CD4-positive, CD25-positive, alpha-beta regulatory T cell (primary cell): ENCODE measurements around the gene HES6. TPM values are rescaled to one million over a fixed set of nuclear protein-coding genes. Genes with fewer than 3 reads are reported as not detected.
A peak's percentile ranks its signal among the peaks of the same experiment; 100 is the strongest.

ENCODE experiments used
- ATAC-seq, 2 donors: fragments of 150-1000 bp; cut with Tn5 transposase; one replicate each; pipeline ENCODE4 v1.10.0; 2021; ENCODE audit warnings: low read depth in 2 of 2, moderate number of reproducible peaks in 2 of 2, moderate library complexity in 1 of 2
- DNase-seq, 3 donors: peaks; one replicate each; pipeline versions ENCODE4 v3.0.0 to v3.0.0-alpha.2; 2012 to 2022; ENCODE audit warnings: mixed read lengths in 1 of 3
- H3K27ac ChIP-seq: one replicate; pipeline ENCODE4 v1.7.0; 2013; ENCODE audit warnings: mild to moderate bottlenecking, low read length; ENCODE audit not compliant: insufficient read depth, poor library complexity, severe bottlenecking
- H3K27me3 ChIP-seq: one replicate; pipeline ENCODE4 v1.7.0; 2013; ENCODE audit warnings: low read length; ENCODE audit not compliant: control insufficient read depth, insufficient read depth
- H3K36me3 ChIP-seq: one replicate; pipeline ENCODE4 v1.7.0; 2013; ENCODE audit warnings: mild to moderate bottlenecking, low read length, moderate library complexity; ENCODE audit not compliant: control insufficient read depth, insufficient read depth
- H3K4me1 ChIP-seq: 2 replicates; pipeline ENCODE4 v1.7.0; 2013; ENCODE audit warnings: mild to moderate bottlenecking, low read length; ENCODE audit not compliant: insufficient read depth, control insufficient read depth, poor library complexity, severe bottlenecking
- H3K4me3 ChIP-seq: one replicate; pipeline ENCODE4 v1.7.0; 2013; ENCODE audit warnings: low read depth, mild to moderate bottlenecking, low read length, moderate library complexity
- H3K9me3 ChIP-seq, 2 experiments: 1 replicate in 1 of 2; 2 replicates in 1 of 2; pipeline ENCODE4 v1.7.0; 2013; ENCODE audit warnings: low read length in 2 of 2, mild to moderate bottlenecking in 1 of 2, moderate library complexity in 1 of 2; ENCODE audit not compliant: control insufficient read depth in 2 of 2
- H3K27ac Mint-ChIP-seq, 3 donors: one replicate each; pipeline ENCODE4 v1.8.0; 2020 to 2022; ENCODE audit warnings: mild to moderate bottlenecking in 3 of 3, mixed read lengths in 3 of 3, moderate library complexity in 2 of 3
- H3K27me3 Mint-ChIP-seq: one replicate; pipeline ENCODE4 v1.8.0; 2022; ENCODE audit warnings: mild to moderate bottlenecking, mixed read lengths
- H3K36me3 Mint-ChIP-seq: one replicate; pipeline ENCODE4 v1.8.0; 2020; ENCODE audit warnings: mixed read lengths
- H3K4me1 Mint-ChIP-seq, 4 donors: one replicate each; pipeline ENCODE4 v1.8.0; 2020 to 2022; ENCODE audit warnings: mixed read lengths in 4 of 4, mild to moderate bottlenecking in 1 of 4
- H3K4me3 Mint-ChIP-seq, 4 donors: one replicate each; pipeline ENCODE4 v1.8.0; 2020 to 2022; ENCODE audit warnings: mild to moderate bottlenecking in 4 of 4, mixed read lengths in 4 of 4, moderate library complexity in 3 of 4
- H3K9me3 Mint-ChIP-seq, 7 donors: one replicate each; pipeline ENCODE4 v1.8.0; 2020 to 2022; ENCODE audit warnings: mixed read lengths in 7 of 7, mild to moderate bottlenecking in 3 of 7, moderate library complexity in 2 of 7
- polyA plus RNA-seq, 4 donors: library from polyadenylated mRNA; unstranded; fragments of 300-500 nt; fragmentation: Illumina TruSeq; gene quantifications; one replicate each; pipeline ENCODE4 v1.2.3, GENCODE V29; 2021
- total RNA-seq: library from RNA; stranded (reverse); gene quantifications from one replicate; pipeline ENCODE4 v1.2.3, GENCODE V29; 2022

Gene HES6
- total and polyA plus RNA-seq, 5 donors from 2014 or later: 1.5 to 3.9 (median 2.3) TPM

DNA sequence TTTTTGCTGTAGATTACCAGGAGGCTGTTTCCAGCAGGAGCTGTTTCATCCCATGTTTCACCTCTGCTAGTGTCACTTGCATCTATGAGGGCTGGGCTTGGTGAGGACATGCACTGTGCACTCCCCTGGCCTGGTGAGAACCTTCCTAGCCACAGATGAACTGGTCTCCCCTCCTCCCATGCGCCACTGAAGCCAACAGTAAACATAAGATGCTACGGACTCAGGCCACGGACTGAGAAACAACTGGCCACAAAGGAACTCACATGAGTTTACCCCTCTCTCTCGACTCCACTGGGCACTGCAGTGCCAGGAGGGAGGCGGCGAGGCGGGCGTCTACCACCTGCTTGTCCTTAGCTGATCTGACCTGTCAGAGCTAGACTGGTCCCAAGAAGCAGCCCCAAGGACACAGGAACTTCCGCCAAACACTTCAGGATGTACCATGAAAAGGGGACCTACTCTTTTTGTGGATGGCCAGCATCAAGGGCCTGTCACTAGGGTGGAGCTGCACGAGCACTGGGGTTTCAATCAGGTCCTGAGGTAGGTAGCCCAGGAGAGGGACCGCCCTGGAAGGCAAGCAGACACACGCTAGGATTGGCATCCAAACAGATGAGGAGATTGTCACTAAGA lies 22.8 kb upstream of the HES6 start:
- no peak overlapping the region for H3K27ac Mint-ChIP-seq
- H3K36me3 ChIP-seq: peaks cover 14% of the 10 kb centered on the region
- DNase-seq (no peak), ATAC-seq (no peak)
- H3K4me3 ChIP-seq: no peak overlapping the region
- no peaks in the 10 kb centered on the region for H3K27me3 Mint-ChIP-seq
- peaks cover 34% of the 10 kb centered on the region for H3K36me3 Mint-ChIP-seq
- no peak overlapping the region for H3K4me3 Mint-ChIP-seq
- no peaks in the 10 kb centered on the region for H3K4me1 ChIP-seq
- H3K27ac ChIP-seq: no peak overlapping the region
- H3K9me3 Mint-ChIP-seq: peaks cover 0 to 1% (median 0%) of the 10 kb centered on the region in 7 donors
- no peaks in the 10 kb centered on the region for H3K27me3 ChIP-seq
- H3K4me1 Mint-ChIP-seq: peaks cover 0 to 7% (median 5%) of the 10 kb centered on the region in 4 donors
- H3K9me3 ChIP-seq: no peaks in the 10 kb centered on the region

DNA sequence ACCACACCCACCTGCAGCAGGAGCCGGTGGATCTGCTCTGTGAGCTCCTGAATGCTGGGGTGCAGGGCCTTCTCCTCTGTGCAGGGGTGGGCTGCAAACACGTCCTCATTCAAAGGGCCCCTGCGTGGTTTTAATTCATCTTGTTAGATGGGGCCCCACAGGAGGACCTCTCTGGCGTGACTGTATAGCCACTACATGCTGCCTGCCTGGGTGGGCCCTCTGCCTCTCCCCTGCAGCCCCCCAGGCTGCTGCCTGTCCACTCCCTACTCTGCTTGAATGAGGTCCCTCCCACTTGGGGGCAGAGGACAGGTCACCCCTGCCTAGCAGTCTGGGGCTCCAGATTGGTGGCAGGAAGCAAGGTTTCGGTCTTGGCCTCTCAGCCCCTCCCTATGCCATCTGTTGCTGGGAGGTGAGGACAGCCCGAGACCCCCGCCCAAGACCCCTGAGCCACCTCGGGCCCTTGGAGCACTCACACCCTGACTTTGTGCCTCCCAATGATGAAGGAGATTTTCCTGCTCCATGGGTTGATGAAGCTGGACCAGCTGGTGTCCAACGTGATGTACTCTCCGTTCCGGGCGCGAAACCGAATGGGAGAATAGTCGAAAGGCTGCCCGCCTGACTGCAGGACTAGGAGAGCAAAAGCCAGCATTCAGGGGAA lies 22.0 kb upstream of the HES6 start:
- ATAC-seq: no peak
- H3K4me3 Mint-ChIP-seq: no peak overlapping the region
- peaks cover 13% of the 10 kb centered on the region for H3K36me3 ChIP-seq

DNA sequence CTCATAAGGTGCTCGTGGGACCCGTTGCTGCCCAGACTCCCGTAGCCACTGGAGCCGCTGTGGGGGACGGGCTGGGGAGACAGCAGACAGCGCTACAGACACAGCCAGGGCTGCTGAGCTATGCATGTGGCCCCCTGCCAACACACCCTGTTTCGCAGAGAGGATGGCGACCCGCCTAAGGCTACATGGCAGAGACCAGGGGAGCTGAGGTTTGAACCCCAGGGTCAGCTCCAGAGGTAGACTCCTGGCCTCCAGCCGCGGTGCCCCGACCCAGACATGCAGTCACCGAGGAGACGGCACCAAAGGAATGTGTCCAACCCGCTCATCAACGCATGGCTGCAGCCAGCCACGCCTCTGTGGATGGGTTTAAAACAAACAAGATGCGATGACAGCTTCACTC lies 21.0 kb upstream of the HES6 start:
- H3K27ac ChIP-seq: no peak overlapping the region
- DNase-seq: no peak
- H3K27me3 ChIP-seq: no peaks in the 10 kb centered on the region
- no peak for ATAC-seq
- H3K4me1 ChIP-seq: no peaks in the 10 kb centered on the region
- peak overlapping the region in 1 of 3 donors; percentile 46 for H3K27ac Mint-ChIP-seq
- no peaks in the 10 kb centered on the region for H3K9me3 ChIP-seq
- H3K27me3 Mint-ChIP-seq: no peaks in the 10 kb centered on the region
- H3K4me1 Mint-ChIP-seq: peaks cover 0 to 5% (median 5%) of the 10 kb centered on the region in 4 donors
- H3K36me3 ChIP-seq: peaks cover 18% of the 10 kb centered on the region
- H3K4me3 Mint-ChIP-seq: no peak overlapping the region
- H3K4me3 ChIP-seq: no peak overlapping the region
- H3K9me3 Mint-ChIP-seq: peaks cover 0 to 1% (median 0%) of the 10 kb centered on the region in 7 donors
- H3K36me3 Mint-ChIP-seq: peaks cover 31% of the 10 kb centered on the region

More for the DNA sequence above, 22.0 kb upstream of the HES6 start:
- H3K27me3 Mint-ChIP-seq: no peaks in the 10 kb centered on the region
- H3K9me3 ChIP-seq: no peaks in the 10 kb centered on the region
- H3K4me3 ChIP-seq: no peak overlapping the region
- no peak overlapping the region for H3K27ac Mint-ChIP-seq
- no peak overlapping the region for H3K27ac ChIP-seq
- H3K4me1 ChIP-seq: no peaks in the 10 kb centered on the region
- H3K36me3 Mint-ChIP-seq: peaks cover 29% of the 10 kb centered on the region
- peaks cover 0 to 5% (median 5%) of the 10 kb centered on the region in 4 donors for H3K4me1 Mint-ChIP-seq
- H3K9me3 Mint-ChIP-seq: peaks cover 0 to 1% (median 0%) of the 10 kb centered on the region in 7 donors
- H3K27me3 ChIP-seq: no peaks in the 10 kb centered on the region
- DNase-seq: no peak

DNA sequence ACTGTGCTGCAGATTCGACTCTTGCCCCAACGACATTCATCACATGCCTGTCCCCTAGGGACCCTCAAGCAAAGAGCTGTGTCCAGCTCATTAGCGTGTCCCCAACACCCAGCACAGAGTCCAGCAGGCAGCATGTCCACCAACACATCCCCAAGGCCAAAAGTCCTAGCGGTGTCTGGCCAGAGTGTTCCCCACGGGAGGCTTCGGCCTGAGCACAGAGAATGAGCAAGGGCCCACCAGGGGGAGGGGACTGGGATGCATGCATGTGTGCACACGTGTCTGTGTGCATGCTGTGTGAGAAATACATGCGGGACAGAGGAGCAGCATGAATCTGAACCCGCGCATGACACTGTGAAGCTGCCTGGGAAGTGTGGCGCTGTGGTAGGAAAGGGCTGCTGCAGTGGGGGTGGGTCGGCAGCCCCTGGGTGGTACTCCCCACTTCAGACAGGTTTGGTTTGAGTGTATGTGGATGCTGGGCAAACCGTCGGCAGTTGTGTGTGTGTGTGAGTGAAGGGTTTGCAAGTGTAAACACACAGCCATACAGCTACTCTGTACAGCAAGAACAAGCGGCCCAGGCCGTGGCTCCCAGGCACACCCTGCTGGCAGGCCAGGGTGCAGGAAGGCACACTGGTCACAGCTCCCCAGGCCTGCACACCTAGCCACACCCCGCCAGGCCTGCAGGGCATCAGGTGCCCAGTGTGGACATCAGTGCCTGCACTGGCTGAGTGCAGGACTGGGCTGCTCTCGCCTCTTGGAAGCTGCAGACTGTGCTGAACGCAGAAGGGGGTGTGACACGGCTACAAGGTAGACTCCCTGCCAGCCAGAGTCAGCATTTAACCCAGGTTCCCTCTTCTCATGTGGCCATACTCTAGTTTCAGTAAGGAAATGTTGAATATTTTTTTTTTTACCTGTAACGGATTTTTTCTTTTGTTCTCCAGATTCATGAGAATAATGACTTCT lies 19.5 kb upstream of the HES6 start:
- H3K36me3 ChIP-seq: peaks cover 25% of the 10 kb centered on the region
- H3K36me3 Mint-ChIP-seq: peaks cover 43% of the 10 kb centered on the region

DNA sequence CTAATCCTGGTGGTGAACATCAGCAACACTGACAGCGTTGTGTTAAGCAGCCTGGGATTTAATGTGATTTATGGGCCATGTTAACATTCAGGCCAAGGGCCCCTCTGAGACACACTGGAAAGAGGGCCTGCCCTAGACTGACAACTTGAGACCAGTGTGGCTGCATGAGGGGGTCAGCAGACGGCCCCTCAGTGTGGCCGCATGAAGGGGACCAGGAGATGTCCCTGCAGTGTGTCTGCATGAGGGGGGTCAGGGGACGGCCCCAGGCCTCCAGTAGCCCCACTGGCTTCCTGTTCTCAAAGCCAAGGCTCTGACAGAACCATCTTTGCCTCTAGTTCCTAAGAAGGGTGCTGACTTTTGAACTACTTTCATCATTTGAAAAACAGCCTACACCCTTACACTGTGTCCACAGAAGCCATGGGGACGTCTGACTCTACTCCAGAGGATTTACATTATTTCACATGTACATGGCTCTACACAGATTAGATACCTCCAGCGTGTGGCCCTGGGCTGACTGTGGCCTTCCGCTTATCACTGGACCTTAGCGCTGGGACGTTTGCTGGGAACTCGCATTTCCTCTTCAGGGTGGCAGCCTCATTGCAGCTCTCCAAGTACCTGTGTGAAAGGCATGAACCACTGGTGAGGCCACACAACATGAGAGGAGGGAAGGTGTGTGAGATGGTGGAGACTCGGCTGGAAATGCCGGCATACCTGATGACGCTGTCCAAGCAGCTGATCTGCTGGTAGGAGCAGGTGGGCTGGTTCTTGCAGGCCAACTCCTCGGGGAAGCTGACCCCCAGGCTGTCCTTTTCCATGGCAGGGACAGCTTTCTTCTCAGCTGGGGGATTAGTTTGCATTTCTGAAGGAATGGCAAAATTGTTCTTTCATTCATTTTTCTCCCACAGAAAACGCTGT lies 18.2 kb upstream of the HES6 start:
- no peak overlapping the region for H3K27ac Mint-ChIP-seq
- ATAC-seq (no peak), DNase-seq (no peak)
- H3K36me3 ChIP-seq: peaks cover 23% of the 10 kb centered on the region
- no peak overlapping the region for H3K27ac ChIP-seq
- H3K27me3 ChIP-seq: no peaks in the 10 kb centered on the region
- H3K4me3 Mint-ChIP-seq: no peak overlapping the region
- H3K9me3 Mint-ChIP-seq: peaks cover 0 to 1% (median 0%) of the 10 kb centered on the region in 7 donors
- H3K4me3 ChIP-seq: no peak overlapping the region
- peaks cover 0 to 4% (median 0%) of the 10 kb centered on the region in 4 donors for H3K4me1 Mint-ChIP-seq
- H3K36me3 Mint-ChIP-seq: peaks cover 41% of the 10 kb centered on the region
- H3K27me3 Mint-ChIP-seq: no peaks in the 10 kb centered on the region
- H3K4me1 ChIP-seq: no peaks in the 10 kb centered on the region
- H3K9me3 ChIP-seq: no peaks in the 10 kb centered on the region

More for the DNA sequence above, 19.5 kb upstream of the HES6 start:
- Histone ChIP-seq H3K9me3 (no peaks in the 10 kb centered on the region), H3K4me1 (no peaks in the 10 kb centered on the region), H3K27me3 (no peaks in the 10 kb centered on the region), H3K27ac (no peak overlapping the region), H3K4me3 (no peak overlapping the region)
- peak overlapping the region in 1 of 3 donors; percentile 14 for H3K27ac Mint-ChIP-seq
- peaks cover 0 to 1% (median 0%) of the 10 kb centered on the region in 7 donors for H3K9me3 Mint-ChIP-seq
- no peaks in the 10 kb centered on the region for H3K27me3 Mint-ChIP-seq
- ATAC-seq: no peak
- DNase-seq: peak in 1 of 3 donors; percentile 22
- no peak overlapping the region for H3K4me3 Mint-ChIP-seq
- peaks cover 0 to 5% (median 5%) of the 10 kb centered on the region in 4 donors for H3K4me1 Mint-ChIP-seq

DNA sequence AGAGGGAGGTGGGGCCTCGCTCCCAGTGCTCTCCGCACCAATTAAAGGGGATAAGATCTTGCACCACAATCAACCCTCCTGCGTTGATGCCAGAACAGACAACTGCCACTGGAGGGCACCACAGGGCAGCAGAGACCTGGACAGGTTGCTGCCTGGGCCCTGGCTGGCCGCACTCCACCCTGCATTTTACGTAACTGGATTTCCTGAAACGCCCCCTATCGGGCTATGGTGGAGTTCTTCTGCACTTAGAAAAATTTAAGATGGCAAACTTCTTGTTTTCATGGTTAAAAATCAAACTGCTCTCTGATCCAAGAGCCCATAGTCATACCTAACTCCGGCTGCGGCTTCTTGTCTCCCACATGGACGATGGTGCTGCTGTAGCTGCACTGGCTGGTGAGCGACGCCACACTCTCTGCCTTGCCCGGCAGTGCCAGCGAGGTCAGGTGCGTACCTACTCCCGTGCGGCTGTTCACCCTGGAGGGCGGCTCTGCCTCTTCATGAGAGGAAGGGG lies 16.8 kb upstream of the HES6 start:
- Mint-ChIP-seq H3K9me3 (peaks cover 0 to 1% (median 0%) of the 10 kb centered on the region in 7 donors), H3K27me3 (no peaks in the 10 kb centered on the region), H3K4me3 (no peak overlapping the region), H3K27ac (peak overlapping the region; percentile 31 to 72 (median 69)), H3K4me1 (peaks cover 0 to 4% (median 0%) of the 10 kb centered on the region in 4 donors), H3K36me3 (peaks cover 38% of the 10 kb centered on the region)
- DNase-seq: peak; percentile 55 to 89 (median 70)
- no peaks in the 10 kb centered on the region for H3K9me3 ChIP-seq
- no peak overlapping the region for H3K4me3 ChIP-seq
- no peaks in the 10 kb centered on the region for H3K27me3 ChIP-seq
- peaks cover 25% of the 10 kb centered on the region for H3K36me3 ChIP-seq
- ATAC-seq: peak; percentile 78 to 90
- H3K4me1 ChIP-seq: no peaks in the 10 kb centered on the region
- no peak overlapping the region for H3K27ac ChIP-seq
